Measurements from ENCODE around the gene WNT7B.

The WNT7B gene

DNA sequence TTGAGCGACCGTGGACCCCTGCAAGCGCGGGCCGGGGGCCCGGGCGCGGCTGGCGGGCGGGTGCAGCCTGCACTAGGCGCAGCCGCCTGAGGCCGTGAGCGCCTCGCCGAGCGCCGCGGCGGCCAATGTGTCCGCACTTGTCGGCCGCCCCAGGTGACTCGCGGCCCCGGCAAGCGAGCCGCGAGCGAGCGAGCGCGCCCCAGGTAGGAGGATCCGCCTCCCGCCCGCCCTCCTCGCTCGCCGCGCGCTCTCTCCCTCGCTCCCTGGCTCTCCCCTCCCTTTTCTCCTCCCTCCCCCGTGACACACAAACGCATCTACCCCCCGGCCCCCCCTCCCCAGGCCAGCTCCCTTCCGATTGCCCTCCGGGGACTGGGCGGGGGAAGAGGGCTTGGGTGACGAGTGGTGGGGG lies at the start of gene WNT7B:
Gene WNT7B (minus strand): TSS at position 160 of the 409 bp plus-strand sequence. CDS start 408 bp downstream, outside the sequence.
- Histone ChIP-seq H3K4me1 (ENCODE audit: control insufficient read depth, low read length) (peaks cover 16% of the 10 kb centered on the region), H3K9me3 (ENCODE audit: control insufficient read depth, insufficient read depth, low read length) (no peaks in the 10 kb centered on the region), H3K79me2 (ENCODE audit: control insufficient read depth, low read length) (no peaks in the 10 kb centered on the region), H3K36me3 (ENCODE audit: control insufficient read depth, low read length) (no peaks in the 10 kb centered on the region), H3K27me3 (ENCODE audit: control insufficient read depth, low read length) (peaks cover 43% of the 10 kb centered on the region), H3F3A (ENCODE audit: control insufficient read depth, insufficient read depth) (0 out of 2 replicates have a peak, but pooled peaks cover 3% of the 10 kb centered on the region), H3K4me2 (ENCODE audit: low read length) (peak within 1 kb of the TSS; percentile 88), H3K9me2 (replicated peaks; ENCODE audit: control insufficient read depth, low read length) (no peaks in the 10 kb centered on the region), H3K27ac (ENCODE audit: low read depth, low read length) (no peak within 1 kb of the TSS), H4K20me1 (ENCODE audit: control insufficient read depth, insufficient read depth, low read depth, low read length) (0 out of 2 replicates have a peak, but pooled peaks cover 5% of the 10 kb centered on the region), H3K4me3 (ENCODE audit: low read length) (peak within 1 kb of the TSS; percentile 32; the same call in 1 of the 2 replicates)
- TF ChIP-seq, protein P1, sequence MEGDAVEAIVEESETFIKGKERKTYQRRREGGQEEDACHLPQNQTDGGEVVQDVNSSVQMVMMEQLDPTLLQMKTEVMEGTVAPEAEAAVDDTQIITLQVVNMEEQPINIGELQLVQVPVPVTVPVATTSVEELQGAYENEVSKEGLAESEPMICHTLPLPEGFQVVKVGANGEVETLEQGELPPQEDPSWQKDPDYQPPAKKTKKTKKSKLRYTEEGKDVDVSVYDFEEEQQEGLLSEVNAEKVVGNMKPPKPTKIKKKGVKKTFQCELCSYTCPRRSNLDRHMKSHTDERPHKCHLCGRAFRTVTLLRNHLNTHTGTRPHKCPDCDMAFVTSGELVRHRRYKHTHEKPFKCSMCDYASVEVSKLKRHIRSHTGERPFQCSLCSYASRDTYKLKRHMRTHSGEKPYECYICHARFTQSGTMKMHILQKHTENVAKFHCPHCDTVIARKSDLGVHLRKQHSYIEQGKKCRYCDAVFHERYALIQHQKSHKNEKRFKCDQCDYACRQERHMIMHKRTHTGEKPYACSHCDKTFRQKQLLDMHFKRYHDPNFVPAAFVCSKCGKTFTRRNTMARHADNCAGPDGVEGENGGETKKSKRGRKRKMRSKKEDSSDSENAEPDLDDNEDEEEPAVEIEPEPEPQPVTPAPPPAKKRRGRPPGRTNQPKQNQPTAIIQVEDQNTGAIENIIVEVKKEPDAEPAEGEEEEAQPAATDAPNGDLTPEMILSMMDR (IDR thresholded peaks at IDR 0.05; ENCODE audit: low read depth, low read length, poor library complexity, severe bottlenecking) = no peak
- TF ChIP-seq EZH2phosphoT487 (IDR thresholded peaks at IDR 0.05; ENCODE audit: borderline replicate concordance, low read length) = no peak

DNA sequence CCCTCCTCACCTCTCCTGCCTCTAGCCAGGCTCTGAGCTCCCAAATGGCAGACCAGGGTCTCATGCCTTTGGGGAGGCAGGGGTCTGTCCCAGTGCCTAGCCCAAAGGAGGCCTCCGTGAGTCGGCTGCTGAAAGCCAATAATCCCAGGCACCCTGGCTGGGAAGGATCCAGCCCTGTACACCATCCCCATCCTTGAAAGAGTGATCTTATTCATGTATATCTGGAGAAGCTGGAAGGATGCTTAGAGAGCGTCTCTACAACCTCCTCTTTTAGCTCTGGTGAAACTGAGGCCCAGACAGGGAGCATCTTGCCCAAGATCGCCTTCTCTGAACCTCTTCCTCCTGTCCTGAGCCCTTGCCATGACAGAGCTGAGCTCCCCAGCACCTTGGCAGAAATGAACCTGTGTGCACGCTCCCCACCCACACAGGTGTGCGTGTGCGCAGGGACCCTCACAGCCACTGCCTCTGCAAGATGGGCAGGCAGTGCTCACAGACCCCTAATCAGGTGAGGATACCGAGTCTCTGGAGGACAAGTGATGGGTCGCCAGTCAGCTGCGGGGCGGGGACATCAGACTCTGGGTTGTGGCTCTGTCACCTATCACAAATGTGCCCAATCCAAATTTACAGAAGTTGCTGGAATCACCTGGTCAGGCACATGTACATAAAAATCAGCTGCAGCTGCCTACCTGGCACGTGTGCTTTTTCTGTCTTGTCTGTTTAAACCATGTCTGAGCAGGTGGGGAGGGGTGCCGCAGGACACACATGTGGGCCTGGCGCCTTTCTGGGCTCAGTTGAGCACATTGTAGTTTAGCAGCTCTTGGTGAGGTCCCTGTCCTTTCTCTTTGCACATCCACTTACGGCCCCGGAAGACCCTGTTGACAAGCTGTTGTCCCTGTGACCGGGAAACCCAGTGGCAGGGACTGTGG lies 49.3 kb upstream of the WNT7B start:
- TF ChIP-seq EZH2phosphoT487 (IDR thresholded peaks at IDR 0.05; ENCODE audit: borderline replicate concordance, low read length) = no peak
- TF ChIP-seq, protein P1 (IDR thresholded peaks at IDR 0.05; ENCODE audit: low read depth, low read length, poor library complexity, severe bottlenecking) = no peak
- Histone ChIP-seq H3K9me3 (ENCODE audit: control insufficient read depth, insufficient read depth, low read length) (no peaks in the 10 kb centered on the region), H3K9me2 (replicated peaks; ENCODE audit: control insufficient read depth, low read length) (no peaks in the 10 kb centered on the region), H3K4me3 (ENCODE audit: low read length) (no peak overlapping the region), H3K79me2 (ENCODE audit: control insufficient read depth, low read length) (no peaks in the 10 kb centered on the region), H4K20me1 (ENCODE audit: control insufficient read depth, insufficient read depth, low read depth, low read length) (no peaks in the 10 kb centered on the region), H3K27me3 (ENCODE audit: control insufficient read depth, low read length) (peaks cover 30% of the 10 kb centered on the region), H3F3A (ENCODE audit: control insufficient read depth, insufficient read depth) (no peaks in the 10 kb centered on the region), H3K36me3 (ENCODE audit: control insufficient read depth, low read length) (no peaks in the 10 kb centered on the region), H3K4me2 (ENCODE audit: low read length) (no peak overlapping the region), H3K27ac (ENCODE audit: low read depth, low read length) (no peak overlapping the region), H3K4me1 (ENCODE audit: control insufficient read depth, low read length) (no peaks in the 10 kb centered on the region)

DNA sequence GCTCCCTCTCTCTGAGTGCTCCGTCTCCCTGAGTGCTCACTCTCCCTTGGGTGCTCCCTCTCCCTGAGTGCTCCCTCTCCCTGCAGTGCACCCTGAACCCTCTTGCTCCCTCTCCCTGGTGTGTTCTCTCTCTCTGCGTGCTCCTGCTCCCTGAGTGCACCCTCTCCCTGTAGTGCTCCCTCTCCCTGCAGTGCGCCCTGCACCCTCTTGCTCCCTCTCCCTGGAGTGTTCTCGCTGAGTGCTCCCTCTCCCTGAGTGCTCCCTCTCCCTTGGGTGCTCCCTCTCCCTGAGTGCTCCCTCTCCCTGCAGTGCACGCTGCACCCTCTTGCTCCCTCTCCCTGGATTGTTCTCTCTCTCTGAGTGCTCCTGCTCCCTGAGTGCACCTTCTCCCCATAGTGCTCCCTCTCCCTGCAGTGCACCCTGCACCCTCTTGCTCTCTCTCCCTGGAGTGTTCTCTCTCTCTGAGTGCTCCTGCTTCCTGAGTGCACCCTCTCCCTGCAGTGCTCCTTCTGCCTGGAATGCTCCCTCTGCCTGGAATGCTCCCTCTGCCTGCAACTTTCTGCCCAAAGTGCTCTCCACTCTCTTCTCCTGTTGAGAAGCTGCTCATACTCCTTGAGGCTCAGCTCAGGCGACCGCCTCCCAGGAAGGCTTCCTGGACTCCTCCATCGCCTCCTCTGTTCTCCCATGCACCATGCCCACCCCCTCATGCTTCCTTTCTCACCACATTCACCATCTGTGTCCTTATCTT lies 48.4 kb upstream of the WNT7B start:
- TF ChIP-seq, protein P1 (IDR thresholded peaks at IDR 0.05; ENCODE audit: low read depth, low read length, poor library complexity, severe bottlenecking) = no peak
- no peak for TF ChIP-seq EZH2phosphoT487 (IDR thresholded peaks at IDR 0.05; ENCODE audit: borderline replicate concordance, low read length)
- Histone ChIP-seq H3K4me3 (ENCODE audit: low read length) (no peak overlapping the region), H3K9me3 (ENCODE audit: control insufficient read depth, insufficient read depth, low read length) (no peaks in the 10 kb centered on the region), H4K20me1 (ENCODE audit: control insufficient read depth, insufficient read depth, low read depth, low read length) (no peaks in the 10 kb centered on the region), H3F3A (ENCODE audit: control insufficient read depth, insufficient read depth) (no peaks in the 10 kb centered on the region), H3K4me1 (ENCODE audit: control insufficient read depth, low read length) (no peaks in the 10 kb centered on the region), H3K36me3 (ENCODE audit: control insufficient read depth, low read length) (no peaks in the 10 kb centered on the region), H3K4me2 (ENCODE audit: low read length) (no peak overlapping the region), H3K79me2 (ENCODE audit: control insufficient read depth, low read length) (no peaks in the 10 kb centered on the region), H3K9me2 (replicated peaks; ENCODE audit: control insufficient read depth, low read length) (no peaks in the 10 kb centered on the region), H3K27ac (ENCODE audit: low read depth, low read length) (no peak overlapping the region), H3K27me3 (ENCODE audit: control insufficient read depth, low read length) (peaks cover 34% of the 10 kb centered on the region)
